Right forelimb (tissue), 1 donor: Measurements from ENCODE around the gene TMEM231.
A peak's percentile ranks its signal among the peaks of the same experiment; 100 is the strongest.
"Not testable (repeated sequence)": the region's sequence is repeated elsewhere in the genome, so short reads cannot be mapped to it uniquely, and the experiment has no call there.

Experiments used
- DNase-seq: peaks from one replicate; pipeline ENCODE4 v3.0.0-alpha.2; 2018

Gene TMEM231, protein sequence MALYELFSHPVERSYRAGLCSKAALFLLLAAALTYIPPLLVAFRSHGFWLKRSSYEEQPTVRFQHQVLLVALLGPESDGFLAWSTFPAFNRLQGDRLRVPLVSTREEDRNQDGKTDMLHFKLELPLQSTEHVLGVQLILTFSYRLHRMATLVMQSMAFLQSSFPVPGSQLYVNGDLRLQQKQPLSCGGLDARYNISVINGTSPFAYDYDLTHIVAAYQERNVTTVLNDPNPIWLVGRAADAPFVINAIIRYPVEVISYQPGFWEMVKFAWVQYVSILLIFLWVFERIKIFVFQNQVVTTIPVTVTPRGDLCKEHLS

DNA sequence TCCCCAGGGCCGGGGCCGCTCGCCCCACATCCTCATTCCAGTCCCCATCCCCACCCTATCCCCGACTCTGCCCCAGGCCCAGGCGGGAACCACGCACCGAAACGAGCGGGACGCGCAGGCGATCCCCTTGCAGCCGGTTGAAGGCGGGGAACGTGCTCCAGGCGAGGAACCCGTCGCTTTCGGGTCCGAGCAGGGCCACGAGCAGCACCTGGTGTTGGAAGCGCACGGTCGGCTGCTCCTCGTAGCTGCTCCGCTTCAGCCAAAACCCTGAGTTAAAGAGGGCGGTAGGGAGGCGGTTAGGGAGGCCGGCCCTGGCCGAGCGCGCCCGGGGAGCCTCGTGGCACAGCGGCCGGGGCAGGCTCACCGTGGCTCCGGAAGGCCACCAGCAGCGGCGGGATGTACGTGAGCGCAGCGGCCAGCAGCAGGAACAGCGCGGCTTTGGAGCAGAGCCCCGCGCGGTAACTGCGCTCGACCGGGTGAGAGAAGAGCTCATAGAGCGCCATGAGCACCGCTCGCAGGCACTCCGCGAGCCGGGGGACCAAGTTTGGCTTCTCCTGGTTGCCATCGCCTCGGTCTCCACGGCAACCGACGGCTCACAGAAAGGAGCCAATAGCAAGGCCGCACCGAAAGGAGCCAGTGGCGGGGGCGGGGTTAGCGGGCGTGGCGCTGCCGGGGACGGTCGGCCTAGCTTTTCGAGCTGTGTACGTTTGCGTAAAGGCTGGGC lies at the start of gene TMEM231:
TMEM231 (minus strand) TSS at position 546 of the 724 bp plus-strand sequence; CDS start at position 503, 43 bp downstream.
- peak; percentile 98 for DNase-seq

DNA sequence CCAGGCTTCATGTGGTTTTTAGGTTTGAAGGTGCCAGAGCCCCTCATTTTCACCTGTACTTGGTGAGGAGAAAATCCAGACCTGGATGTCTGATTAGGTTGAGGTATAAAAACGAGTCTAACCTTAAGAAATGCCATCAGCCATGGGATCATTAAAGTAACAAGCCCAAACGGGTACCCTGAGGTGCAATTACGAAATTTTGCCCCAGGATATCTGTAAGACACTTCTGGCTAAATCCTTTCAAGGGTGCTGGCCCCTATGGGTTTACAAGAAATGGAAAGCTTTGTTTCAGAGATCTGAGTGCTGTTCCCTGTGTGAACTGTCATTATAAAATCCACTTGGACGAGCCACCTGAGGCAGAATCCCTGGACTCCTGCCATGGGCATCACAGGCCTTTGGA lies 47.2 kb upstream of the TMEM231 start:
- no peak for DNase-seq

DNA sequence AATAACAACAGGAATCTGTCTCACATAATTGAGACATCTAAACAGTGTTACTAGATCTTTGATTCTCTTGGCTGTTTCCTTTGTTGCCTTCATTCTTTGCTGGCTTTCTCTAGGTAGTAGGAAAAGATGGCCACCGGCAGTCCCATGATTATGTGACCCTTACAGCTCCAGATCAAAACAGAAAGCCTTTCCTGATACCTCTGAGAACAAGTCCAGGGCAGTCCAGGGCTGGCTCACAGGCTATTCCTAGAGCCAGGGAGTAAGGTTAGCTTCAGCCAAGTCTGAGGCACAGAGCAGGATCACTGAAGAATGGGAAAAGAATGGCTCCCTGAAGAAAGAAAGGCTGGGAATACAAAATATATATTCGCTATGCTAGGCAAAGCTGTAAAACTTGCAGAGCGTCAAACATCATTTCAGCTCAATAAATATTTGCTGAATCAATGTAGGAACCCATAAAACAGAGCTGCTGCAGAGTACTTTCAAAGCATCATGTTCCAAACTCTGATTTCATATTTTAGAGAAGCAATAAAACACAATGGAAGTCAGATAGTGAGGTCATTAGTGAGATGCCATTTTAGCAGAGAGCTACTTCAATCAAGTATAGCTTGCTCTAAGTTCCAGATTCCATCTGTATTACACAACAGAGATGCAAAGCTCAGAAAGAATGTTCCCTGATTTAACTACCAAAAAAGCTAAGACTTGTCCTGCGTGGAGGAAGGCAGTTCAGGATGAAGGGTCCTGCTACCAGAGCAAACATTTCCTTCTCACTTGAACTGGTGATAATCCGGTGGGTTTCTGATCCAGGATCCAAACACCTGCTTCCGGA lies 43.6 kb upstream of the TMEM231 start:
- no peak for DNase-seq

DNA sequence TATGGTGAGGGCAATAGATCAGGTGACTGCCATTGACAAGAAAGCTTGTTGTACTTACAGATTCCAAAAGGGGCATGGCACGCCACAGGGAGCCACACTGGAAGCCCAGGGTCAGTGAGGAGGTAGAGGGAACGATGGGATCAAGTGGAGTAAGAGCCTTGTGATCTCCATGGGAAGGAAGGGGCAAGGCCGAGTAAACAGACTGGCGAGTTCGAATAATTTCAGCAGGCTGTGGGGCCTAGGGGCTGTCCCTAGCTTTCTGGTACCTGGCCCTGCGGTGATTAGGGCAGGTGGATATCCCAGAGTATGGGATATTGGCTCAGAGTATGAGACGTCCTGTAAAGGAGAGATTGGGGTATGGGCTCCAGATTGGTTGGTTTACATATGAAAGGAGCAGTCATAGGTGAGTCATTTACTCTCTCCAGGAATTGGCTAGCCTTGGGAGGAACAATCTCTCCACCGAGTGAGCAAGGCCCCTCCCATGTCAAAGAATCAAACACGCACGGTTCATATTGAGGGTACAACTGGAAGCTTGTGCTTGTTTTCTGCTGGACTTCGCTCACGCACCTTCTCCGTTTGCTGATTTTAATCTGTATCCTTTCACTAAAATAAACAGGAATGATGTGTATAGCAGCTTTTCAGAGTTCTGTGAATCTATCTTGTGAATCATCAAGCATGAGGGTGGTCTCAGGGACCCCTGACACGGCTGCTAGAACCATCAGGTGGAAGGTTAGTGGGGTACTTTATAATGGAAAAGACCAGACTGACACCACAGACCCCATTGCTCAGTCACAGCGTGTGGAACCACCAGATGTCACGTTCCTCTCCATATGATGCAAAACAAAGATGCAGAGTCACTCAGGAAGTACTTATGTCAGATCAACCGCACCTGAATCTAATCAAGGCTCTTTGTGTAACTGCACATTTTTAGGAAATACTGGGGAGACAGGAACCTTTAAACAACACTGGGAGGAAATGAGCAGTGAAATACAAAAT lies 38.1 kb upstream of the TMEM231 start:
- DNase-seq = no peak

DNA sequence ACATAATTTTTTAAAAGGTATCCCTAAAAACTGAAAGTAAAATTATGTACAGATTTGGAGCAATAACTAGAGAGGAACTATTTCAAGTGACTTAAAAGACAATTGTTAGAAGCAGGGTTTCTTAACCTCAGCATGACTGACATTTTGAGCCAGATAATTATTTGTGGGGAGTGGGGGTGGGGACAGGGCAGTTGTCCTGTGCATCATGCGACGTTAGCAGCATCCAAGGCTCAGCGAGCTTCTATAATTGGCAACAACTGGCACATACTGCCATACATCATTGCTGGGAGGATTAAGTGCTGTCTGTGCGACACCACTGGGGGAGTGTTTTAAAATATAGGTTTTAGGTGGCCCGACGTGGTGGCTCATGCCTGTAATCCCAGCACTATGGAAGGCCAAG lies 37.3 kb upstream of the TMEM231 start:
- no peak for DNase-seq

DNA sequence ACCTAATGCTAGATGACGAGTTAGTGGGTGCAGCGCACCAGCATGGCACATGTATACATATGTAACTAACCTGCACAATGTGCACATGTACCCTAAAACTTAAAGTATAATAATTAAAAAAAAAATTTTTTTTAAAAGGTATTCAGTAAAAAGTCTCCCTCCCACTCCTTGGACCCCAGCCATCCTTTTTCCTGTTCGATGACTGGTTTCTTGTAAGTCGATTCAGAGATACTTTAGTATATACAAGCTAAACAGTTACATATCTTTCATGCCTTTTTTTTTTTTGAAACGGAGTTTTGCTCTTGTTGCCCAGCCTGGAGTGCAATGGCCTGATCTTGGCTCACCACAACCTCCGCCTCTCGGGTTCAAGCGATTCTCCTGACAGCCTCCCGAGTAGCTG lies 35.9 kb upstream of the TMEM231 start:
- DNase-seq = not testable (repeated sequence)

DNA sequence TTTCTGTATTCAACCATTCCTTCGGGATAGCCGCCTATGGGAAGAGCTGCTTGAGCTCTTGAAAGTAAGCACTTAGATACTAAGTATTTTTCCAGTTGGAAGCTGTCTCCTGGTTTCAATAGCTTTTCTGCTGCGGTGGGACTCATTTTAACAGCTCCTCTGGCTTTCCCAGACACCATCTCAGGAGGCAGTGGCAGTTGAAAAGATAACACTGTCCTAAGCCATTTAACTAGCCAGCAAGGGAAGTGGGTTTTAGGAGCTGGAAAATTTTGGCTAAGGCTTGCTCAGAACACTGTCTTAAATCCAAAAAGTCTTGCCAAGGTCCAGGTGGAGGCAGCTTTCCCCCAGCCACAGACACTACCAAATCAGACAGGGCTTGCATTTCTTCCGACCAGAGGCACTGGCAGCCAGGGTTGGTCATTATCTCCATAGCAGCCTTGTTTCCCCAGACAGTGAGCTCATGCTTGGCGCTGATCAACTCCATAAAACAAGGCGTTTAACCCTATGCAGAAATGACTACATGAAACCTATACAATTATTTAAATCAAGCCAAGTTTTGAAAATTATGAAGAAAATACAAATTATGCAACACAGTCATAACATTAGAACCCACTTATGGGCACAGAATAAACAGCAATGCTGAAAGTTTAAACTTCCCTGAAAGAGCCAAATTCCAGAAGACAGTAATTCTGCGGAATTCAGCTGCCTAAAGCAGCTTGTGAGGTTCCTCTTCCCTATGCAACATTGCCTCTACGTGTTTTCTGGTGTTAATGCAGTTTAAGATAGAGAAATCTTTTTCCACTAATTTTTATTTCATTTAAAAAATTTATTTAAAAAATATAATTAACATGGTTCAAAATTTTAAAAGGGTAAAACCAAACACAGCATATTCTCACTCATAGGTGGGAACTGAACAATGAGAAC lies 35.1 kb upstream of the TMEM231 start:
- DNase-seq = peak; percentile 89

DNA sequence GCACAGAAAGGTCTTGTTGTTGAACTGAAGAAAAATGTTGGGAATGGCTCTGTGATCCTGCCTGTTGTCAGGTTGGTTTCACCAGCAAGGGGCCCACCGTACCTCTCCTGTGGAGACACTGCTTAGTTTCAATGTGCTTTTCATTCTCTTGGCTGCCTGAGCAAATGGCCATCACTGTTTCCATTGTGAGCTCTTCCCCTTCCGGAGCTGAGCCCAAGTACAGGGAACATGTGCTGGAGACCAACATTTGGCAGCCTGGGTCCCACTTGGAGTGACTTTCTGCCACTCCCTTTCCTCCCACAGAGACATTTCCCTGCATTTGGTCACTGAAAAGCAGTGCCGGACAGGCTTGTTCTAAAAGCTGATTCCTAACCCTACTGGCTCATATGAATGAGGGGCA lies 33.3 kb upstream of the TMEM231 start:
- peak; percentile 71 for DNase-seq

DNA sequence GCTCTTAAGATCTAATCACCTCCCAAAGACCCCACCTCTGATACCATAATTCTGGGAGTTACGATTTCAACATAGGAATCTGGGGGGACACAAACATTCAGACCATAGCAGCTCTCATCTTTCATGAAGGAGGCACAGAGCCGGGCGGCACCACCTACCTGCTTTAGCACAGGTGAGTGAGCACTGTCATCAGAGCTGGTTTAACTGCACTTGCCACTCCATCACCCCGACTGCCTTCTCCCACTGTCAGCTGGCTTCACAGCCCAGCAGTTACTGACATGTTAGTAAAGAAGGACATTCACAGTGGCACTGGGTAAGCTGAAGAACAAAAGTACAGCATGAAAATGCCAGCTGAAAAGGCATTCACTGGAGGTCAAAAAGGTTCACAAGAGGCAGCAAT lies 32.7 kb upstream of the TMEM231 start:
- DNase-seq = no peak

DNA sequence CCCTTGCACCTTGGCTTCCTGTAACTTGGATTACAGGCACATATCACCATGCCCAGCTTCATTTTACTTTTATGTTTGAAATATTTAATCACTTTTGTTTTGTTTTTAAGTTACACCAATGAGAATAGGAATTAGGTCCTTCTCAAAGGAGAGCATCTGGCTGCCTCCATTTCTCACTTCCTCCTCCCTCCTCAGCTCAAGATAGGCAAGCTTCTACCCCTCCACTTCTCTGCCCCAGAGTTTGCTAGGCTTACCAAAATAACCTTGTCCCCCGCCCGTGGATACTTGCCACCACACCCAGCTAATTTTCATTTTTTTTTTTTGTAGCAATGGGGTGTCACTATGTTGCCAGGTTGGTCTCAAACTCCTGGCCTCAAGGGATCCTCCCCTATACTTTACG lies 28.1 kb upstream of the TMEM231 start:
- DNase-seq = no peak

DNA sequence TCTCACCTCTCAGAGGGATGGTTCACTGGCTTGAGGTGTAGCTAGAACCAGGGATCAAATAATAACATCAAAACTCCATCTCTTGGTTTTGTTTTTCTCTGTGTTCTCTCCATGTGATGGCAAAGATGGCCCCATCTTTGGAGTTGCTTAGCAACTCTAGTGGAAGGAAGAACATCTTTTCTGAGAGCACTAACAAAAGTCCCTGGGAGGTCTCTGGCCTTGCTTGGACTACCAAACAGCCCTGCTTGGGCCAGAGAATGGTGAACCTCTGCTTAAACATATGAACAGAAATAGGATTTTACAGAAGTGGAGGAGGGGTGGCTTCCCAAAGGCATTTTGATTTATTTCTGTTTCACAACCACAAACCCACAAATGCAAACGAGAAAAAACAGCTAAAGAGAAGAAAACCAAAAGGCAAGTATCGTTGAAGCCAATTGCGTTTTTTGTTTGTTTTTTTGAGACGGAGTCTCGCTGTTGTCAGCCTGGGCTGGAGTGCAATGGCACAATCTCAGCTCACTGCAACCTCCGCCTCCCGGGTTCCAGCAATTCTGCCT lies 23.3 kb upstream of the TMEM231 start:
- DNase-seq = no peak

DNA sequence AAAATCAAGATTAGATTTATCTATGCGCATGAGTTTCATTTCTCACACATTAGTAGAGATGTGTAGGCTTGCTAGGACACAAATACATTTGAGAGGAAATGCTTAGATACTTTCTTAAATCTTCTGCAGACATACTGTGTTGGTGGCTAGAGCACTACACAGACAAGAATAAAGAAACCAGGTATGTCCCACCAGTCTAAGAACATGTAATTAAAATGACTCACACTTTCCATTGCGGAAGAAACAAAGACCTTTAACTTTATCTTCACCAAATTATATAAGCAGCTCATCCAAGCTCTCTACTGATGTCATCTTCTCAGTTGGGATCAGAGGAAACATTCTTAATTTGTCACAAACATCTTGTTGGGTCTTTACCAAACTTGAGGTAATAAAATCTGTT lies 22.7 kb upstream of the TMEM231 start:
- no peak for DNase-seq

DNA sequence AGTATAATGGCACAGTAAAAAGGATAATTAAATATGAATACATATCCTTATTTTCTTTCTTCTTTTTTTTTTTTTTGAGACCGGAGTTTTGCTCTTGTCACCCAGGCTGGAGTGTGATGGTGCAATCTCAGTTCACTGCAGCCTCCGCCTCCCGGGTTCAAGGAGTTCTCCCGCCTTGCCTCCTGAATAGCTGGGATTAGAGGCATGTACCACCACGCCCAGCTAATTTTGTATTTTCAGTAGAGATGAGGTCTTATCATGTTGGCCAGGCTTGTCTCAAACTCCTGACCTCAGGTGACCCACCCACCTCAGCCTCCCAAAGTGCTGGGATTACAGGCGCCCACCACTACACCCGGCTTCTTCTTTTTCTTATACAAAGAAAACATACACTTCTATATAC lies 22.2 kb upstream of the TMEM231 start:
- DNase-seq = no peak

DNA sequence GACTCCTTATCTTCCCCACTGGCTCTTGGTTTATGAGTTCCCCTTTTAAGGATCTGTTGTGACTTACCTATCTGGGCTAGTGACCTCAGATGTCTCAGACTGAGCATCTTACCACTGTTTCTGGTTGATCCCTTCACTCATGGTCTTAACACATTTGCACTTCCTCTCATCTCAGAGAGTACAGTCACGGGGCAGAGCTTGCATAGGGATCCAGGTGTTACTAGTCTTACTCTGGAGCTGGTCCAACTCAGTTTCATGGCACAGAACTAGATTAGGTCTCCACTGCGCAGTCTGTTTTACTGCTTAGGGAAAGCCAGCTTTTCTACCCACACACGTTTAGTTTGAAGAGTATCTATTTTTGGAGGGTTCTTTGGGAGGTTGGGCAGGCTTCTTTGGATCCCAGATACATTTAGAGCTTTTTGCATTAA lies 20.3 kb upstream of the TMEM231 start:
- DNase-seq = no peak

DNA sequence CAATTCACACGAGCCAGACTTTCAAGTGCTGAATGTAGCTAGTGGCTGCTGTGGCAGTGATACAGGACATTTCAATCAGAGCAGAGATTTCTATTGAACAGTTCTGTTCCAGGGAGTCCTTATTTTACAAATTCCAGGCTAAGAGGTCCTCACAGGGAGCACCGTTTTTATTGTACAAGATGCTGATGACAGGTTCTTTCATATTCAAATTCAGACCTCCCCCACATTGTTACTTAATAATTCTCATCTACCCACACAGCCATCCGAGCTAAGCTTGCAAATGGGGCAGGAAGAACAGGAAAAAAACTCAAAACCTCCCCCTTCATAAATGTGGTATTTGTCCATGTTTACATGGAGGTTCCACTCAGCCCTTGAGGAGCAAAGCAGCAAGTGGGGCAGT lies 19.9 kb upstream of the TMEM231 start:
- no peak for DNase-seq

DNA sequence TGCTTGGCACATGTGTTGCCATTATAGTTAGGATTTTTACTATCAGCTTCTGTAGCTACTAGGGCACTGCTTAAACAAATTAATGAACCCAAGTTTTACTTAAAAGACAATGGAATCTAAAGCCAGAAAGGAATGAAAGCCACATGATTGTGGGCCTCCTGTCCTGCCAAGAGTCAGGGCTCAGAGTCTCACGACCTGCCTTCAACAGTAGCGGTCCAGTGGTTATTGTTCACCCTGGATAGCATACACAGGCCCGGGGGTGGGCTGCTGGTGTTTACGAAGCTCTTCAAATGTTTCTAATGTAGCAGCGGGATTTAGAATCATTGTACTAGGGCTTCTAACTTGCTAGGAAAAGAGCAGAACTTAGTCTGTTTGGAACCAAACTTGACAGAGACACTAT lies 17.9 kb upstream of the TMEM231 start:
- no peak for DNase-seq

DNA sequence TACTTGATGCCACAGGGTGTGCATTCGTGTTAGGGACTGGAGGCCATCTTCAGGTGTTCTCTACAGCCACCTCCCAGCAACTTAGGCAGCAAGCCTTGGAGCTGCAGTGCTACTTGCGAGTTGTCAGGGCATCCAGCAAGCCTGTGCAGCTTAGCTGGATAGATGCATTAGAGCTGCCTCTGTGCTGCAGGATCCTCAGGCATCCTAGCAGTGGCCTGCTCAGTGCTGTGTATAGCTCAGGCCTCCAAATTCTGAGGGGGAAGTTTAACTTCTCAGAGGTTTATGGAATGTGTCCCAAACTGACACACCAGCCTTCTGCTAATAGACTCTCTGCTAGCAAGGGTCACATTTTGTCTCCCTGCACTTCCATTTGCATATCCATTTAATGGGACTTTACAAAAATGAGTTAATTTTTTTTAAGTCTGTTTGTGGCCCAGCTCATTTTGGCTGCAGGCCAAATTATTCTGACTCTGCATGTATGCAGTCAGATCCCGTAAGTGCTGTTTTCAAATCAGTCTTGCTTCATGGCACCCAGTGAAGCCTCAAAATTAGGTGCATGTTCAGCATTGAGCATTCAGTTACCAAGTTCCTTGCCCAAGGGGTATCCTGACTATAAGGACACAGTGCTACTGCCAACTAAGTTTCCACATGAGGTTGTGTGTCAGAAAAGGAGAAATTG lies 17.0 kb upstream of the TMEM231 start:
- no peak for DNase-seq

DNA sequence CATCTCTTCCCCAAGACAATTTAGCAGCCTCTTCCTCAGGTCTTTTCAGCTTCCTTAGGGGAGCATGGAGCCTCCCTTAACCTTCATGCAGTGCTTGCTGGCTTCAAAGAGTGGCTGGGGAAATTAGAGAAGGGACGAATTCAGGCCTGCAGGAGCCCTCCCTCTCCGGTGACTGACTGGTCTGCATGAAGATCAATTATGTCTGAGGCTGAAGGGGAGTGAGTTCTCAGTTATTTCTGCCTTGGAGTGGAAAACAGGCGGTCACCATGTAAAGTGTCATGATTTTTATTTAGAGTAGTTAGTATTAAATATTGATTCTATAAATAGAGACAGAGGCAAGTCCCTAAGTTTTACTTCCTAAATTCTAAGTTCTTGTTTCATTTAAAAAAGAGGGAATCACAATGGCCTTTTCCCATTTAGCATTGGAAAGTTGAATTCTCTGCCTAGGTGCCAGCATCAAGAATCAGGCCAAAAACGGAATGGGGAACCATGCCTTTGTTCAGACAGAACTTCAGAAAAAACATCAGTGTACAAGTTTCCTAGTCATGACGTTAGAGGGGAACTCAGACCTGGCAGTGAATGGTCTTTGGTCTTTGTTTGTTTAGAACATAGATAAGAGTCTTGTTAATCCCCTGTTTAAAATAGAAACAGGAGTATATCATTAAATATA lies 14.5 kb upstream of the TMEM231 start:
- DNase-seq = no peak

DNA sequence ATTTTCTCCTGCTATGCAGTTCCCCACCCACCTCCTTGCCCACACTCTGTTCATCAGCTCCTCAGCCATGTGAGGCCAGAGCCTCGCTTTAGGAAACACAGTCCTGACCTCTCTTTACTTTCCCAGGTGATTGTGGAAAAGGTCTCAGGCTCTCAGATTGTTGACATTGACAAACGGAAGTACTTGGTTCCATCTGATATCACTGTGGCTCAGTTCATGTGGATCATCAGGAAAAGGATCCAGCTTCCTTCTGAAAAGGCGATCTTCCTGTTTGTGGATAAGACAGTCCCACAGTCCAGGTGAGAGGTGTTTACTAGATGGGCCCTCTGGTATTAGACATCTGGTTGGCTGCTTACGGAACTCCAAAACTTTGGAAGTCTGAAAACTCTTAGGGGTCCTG lies 11.9 kb upstream of the TMEM231 start:
- no peak for DNase-seq
